RWPE2 (cell line): ENCODE measurements around the gene WDFY2.

ENCODE experiments used
- ATAC-seq: fragments of 200-7000 bp; cut with Tn5 transposase; 3 replicates; pipeline ENCODE4 v1.9.1; 2021; ENCODE audit warnings: low read depth
- DNase-seq: peaks from one replicate; pipeline ENCODE4 v3.0.0-alpha.2; 2020; ENCODE audit warnings: low spot score
- H3K27ac ChIP-seq: fragments of 450-650 bp; 2 replicates; pipeline ENCODE4 v1.5.1; 2017; ENCODE audit warnings: mild to moderate bottlenecking; ENCODE audit not compliant: poor library complexity, severe bottlenecking
- H3K27me3 ChIP-seq: fragments of 250-450 bp; sonication (Bioruptor Pico); 2 replicates; pipeline ENCODE4 v1.5.1; 2021; ENCODE audit warnings: mild to moderate bottlenecking, moderate library complexity; ENCODE audit not compliant: insufficient read depth, poor library complexity, severe bottlenecking
- H3K36me3 ChIP-seq: fragments of 250-450 bp; sonication (Bioruptor Pico); 2 replicates; pipeline ENCODE4 v1.5.1; 2020; ENCODE audit warnings: low read depth, mild to moderate bottlenecking, moderate library complexity
- H3K4me1 ChIP-seq: fragments of 250-450 bp; sonication (Bioruptor Pico); 2 replicates; pipeline ENCODE4 v1.5.1; 2021; ENCODE audit warnings: mild to moderate bottlenecking, moderate library complexity; ENCODE audit not compliant: insufficient read depth, poor library complexity, severe bottlenecking
- H3K4me3 ChIP-seq: fragments of 250-450 bp; sonication (Bioruptor Pico); 2 replicates; pipeline ENCODE4 v1.5.1; 2021; ENCODE audit warnings: mild to moderate bottlenecking, moderate library complexity; ENCODE audit not compliant: severe bottlenecking
- H3K9me3 ChIP-seq: fragments of 250-450 bp; sonication (Bioruptor Pico); 2 replicates; pipeline ENCODE4 v1.5.1; 2021; ENCODE audit warnings: mild to moderate bottlenecking, moderate library complexity; ENCODE audit not compliant: severe bottlenecking
- CTCF ChIP-seq: fragments of 450-650 bp; IDR thresholded peaks from one replicate; pipeline ENCODE4 v1.5.1; 2017; ENCODE audit warnings: mild to moderate bottlenecking, moderate library complexity; ENCODE audit not compliant: poor library complexity, severe bottlenecking

The WDFY2 gene

DNA sequence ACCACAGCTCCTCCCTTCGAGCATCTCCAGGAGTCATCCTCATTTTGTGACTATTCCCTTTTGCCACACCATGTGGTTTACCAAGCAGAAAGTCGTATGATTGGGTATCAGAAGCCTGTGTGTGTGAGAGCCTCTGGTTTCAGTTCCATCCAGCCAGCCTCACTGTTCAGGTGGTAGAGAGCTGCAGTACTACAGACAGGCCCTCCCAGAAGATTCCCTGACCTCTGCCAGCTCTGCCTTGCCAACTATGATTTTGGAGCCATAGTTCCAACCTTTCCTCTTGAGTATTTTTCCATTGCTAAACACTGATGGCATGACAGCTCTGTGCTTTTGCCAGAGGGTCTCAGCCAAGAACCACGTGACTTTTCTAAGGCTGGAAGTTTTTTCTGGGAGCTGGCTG, 137.2 kb downstream of the WDFY2 start:
- Histone ChIP-seq H3K4me1 (peaks cover 2% of the 10 kb centered on the region), H3K36me3 (peaks cover 55% of the 10 kb centered on the region), H3K27ac (no peak overlapping the region), H3K4me3 (no peak overlapping the region), H3K9me3 (no peaks in the 10 kb centered on the region), H3K27me3 (no peaks in the 10 kb centered on the region)
- DNase-seq (no peak), ATAC-seq (no peak)
- no peak for TF ChIP-seq CTCF

DNA sequence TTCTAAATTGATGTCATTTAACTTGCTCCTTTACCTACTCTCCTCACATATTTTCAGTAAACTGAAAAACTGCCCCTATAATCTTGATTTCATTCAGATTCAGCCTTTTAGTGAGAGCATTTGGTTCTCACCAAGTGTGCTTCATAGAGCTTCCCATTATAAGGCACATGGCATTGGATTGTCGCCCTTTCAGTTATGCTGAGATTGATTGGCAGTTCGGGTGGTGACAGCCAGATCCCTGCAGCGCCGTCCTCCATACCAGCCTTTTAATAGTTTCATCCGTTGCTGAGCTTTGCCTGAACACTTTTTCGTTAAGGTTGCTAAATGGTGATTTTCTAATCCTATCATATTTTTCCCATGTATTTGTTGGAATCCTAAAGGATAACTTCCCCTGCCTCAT, 139.3 kb downstream of the WDFY2 start:
- ATAC-seq (no peak), DNase-seq (no peak)
- H3K27ac ChIP-seq, result no peak overlapping the region
- H3K27me3 ChIP-seq, result no peaks in the 10 kb centered on the region
- H3K9me3 ChIP-seq, result no peaks in the 10 kb centered on the region
- H3K36me3 ChIP-seq, result peaks cover 65% of the 10 kb centered on the region
- H3K4me3 ChIP-seq, result no peak overlapping the region
- TF ChIP-seq CTCF, result no peak
- H3K4me1 ChIP-seq, result peaks cover 18% of the 10 kb centered on the region

GRCh38 chr13:51724721-51725120, 140.5 kb downstream of the WDFY2 start:
- Histone ChIP-seq H3K4me3 (no peak overlapping the region), H3K4me1 (peaks cover 30% of the 10 kb centered on the region), H3K36me3 (peaks cover 61% of the 10 kb centered on the region), H3K27me3 (no peaks in the 10 kb centered on the region), H3K9me3 (no peaks in the 10 kb centered on the region), H3K27ac (no peak overlapping the region)
- DNase-seq (no peak), ATAC-seq (no peak)
- no peak for TF ChIP-seq CTCF

DNA sequence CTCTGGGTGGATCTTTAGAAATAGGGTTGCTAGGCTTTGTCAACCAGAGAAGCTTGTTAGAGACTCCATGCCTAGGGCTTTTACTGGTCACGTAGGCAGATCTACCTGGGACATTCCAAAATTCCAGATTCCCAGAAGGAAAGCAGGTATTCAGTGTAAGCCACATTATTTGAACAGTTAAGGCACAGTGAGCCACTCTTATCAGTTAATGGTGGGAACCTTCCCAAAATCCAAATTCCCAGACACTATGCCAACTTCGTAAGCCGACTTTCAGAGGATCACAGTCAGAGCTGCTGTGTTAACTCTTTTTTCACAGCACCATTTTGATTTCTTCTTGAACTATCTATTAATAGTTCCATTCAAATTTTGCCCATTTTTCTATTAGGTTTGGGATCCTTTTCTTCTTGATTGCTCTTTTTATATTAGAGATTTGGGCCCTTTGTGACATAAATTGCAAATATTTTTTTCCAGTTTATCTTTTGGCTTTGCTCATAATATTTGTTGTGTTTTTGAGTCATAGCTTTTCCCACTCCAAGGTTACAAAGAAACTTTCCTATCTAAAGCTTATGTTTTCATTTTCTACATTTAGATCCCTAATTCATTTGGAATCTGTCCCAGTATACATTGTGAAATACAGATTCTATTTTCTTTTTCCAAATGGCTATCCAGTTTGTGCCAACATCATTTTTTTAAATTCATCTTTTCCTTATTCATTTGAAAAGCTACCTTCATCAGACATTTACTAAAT, 142.4 kb downstream of the WDFY2 start:
- TF ChIP-seq CTCF, result no peak
- no peak overlapping the region for H3K27ac ChIP-seq
- H3K4me3 ChIP-seq, result no peak overlapping the region
- peaks cover 39% of the 10 kb centered on the region for H3K4me1 ChIP-seq
- ATAC-seq, result no peak
- DNase-seq, result no peak
- H3K9me3 ChIP-seq, result no peaks in the 10 kb centered on the region
- peaks cover 63% of the 10 kb centered on the region for H3K36me3 ChIP-seq
- no peaks in the 10 kb centered on the region for H3K27me3 ChIP-seq

DNA sequence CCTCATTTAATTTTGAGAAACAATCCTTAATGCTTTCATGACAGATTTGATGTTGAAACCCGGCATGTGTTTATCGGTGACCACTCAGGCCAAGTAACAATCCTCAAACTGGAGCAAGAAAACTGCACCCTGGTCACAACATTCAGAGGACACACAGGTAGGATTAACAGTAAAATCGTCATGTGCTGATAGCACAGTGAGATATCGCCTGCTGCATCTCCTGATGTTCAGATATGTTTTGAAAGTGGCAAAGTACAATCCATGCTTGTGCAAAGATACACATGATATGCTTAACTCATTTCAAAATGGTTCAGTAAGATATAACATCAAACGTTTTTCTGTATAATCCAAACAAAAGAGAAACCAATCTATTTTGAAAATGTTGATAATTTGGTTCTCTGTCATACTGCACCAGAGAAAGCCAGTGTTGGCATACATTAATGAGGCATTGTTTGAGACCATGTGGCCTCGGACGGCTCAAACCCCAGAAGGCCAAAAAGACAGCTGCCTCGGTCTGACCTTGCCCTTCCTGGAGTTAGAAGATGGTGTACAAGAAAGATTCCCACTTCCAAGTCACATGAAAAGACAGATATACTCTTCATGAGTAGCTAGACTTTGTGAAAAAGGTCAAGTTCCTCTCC, 143.5 kb downstream of the WDFY2 start:
- no peak for ATAC-seq
- no peak for TF ChIP-seq CTCF

More for the DNA sequence above, 143.5 kb downstream of the WDFY2 start:
- DNase-seq, result no peak
- Histone ChIP-seq H3K9me3 (no peaks in the 10 kb centered on the region), H3K27ac (peak overlapping the region; percentile 71), H3K4me3 (no peak overlapping the region), H3K27me3 (no peaks in the 10 kb centered on the region), H3K4me1 (peaks cover 39% of the 10 kb centered on the region), H3K36me3 (peaks cover 58% of the 10 kb centered on the region)
